AG08396 (cell line): ENCODE measurements around the gene PTBP3.
"Not testable (repeated sequence)": the region's sequence is repeated elsewhere in the genome, so short reads cannot be mapped to it uniquely, and the experiment has no call there.

Source experiments
- DNase-seq: peaks from one replicate; pipeline ENCODE4 v3.0.0; 2012; ENCODE audit warnings: low spot score, mixed read lengths

PTBP3 gene

DNA sequence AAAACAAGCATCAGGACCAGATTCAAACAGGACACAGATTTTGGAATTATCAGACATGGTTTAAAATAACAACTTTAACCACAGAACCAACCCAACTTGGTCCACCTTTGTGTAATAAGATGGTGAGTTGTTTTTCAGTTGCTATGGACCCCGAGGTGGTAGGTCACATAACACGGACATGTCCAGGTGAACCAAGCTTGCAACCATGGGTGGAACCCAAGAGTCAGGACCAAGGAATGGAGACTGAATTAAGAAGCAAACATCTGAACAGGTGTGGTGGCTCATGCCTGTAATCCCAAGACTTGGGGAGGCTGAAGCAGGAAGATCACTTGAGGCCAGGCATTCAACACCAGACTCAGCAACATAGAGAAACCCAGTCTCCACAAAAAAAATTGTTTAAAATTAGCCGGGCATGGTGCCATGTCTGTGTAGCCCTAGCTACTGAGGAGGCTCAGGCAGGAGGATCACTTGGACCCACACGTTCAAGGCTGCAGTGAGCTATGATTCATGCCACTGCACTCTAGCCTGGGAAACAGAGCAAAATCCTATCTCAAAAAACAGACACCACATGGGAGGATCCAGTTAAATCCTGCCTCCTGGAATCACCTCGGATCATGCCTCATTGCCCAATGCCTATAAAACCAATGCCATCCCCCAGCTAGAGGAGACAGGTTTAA lies 10.6 kb downstream of the PTBP3 start:
- no peak for DNase-seq

DNA sequence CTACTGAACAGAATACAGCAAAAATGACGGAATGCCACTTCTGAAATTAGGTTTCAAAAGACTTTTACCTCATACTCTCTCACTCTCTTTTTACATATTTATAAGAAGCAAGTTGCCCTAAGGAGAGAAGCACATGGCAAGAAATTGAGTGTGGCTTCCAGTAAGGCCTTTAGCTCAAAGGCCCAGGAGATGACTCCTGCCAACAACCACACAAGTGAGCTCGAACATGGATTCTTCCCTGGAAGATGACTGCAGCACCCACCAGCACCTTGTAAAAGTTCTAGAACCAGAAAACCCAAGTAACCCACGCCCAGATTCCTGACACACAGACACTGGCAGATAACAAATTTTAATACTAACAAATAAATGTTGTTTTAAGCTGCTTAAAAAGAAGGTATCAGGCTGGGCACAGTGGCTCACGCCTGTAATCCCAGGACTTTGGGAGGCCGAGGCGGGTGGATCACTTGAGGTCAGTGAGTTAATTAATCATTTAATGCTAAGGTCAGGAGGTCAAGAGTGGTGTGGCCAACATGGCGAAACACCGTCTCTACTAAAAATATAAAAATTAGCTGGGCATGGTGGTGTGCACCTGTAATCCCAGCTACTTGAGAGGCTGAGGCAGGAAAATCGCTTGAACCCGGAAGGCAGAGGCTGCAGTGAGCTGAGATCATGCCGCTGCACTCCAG lies 17.0 kb downstream of the PTBP3 start:
- DNase-seq: no peak

DNA sequence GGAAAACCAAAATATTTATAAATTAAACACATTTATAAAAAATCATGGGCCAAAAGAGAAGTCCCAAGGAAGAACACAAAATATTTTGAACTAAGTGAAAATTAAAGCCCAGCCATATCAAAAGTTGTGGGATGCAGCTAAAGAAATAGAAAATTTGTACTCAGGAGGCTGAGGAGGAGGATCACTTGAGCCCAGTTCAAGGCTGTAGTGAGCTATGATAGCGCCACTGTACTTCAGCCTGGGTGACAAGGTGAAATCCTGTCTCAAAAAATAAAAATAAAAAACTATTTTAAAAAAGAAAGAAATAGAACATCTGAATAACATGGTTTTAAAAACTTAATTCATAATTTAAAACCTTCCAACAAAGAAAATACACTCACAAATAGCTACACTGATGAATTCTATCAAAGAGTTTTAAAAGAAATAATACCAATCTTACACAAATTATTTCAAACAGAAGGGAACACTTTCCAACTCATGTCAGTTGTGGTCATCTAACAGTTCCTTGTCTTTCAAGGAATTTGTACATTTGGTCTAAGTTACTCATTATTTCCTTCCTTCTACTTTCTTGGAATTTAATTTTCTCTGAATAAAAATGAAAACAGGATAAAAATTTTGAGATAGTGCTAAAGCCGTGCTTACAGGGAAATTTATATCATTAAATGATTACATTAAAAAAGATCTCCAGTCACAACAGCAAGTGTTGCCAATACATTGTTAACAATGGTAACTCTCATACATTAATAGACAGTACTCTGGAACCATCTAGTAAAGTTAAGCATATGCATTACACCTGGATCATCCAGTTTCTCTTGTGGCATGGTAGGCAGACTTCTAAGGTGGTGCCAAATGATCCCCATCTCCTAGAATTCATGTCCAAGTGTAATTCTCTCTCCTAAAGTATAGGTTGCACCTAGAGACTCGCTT lies 17.8 kb downstream of the PTBP3 start:
- DNase-seq: no peak

DNA sequence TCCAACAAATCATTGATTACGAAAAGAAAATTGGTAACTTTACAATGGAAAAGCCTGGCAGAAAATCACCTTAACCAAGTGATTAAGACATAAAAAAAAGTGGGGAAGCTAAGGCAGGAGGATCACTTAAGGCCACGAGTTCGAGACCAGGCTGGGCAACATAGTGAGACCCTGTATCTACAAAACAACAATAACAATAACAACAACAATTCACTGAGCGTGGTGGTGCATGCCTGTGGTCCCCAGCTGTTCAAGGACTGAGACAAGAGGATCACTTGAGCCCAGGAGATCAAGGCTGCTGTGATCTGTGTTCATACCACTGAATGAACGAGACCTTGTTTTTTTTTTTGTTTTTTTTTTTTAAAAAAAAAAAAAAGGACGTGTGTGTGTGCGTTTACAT lies 21.3 kb downstream of the PTBP3 start:
- DNase-seq: no peak

DNA sequence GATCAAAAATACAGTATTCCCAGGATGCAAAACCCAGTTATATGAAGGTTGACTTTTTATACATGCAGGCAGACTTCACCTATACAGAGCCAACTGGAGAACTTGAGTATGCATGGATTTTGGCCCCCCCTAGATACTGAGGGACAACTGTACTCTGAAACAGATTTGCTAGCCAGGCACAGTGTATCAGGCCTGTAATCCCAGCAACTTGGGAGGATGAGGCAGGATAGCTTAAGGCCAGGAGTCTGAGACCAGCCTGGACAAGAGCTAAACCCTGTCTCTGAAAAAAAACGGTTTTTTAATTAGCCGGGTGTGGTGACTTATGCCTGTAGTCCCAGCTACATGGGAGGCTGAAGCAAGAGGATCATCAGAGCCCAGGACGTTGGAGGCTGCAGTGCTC lies 21.9 kb downstream of the PTBP3 start:
- DNase-seq: no peak

DNA sequence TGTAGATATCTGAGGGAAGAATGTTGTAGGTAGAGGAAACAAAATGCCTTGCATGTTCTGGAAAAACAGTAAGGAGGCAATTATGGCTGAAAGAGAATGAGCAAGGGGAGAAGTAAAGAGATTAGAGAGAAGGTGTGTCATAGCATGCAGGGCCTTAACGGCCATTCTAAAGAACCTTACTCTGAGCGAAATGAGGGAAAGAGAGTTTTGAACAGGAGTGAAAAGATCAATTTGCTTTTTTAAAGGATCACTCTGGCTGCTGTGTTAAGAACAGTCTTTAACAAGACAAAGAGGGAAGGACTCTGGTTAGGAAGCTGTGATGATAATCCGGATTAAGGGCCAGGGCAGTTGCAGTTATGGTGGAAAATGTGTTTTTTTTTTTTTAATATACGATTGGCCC lies 22.6 kb downstream of the PTBP3 start:
- no peak for DNase-seq

DNA sequence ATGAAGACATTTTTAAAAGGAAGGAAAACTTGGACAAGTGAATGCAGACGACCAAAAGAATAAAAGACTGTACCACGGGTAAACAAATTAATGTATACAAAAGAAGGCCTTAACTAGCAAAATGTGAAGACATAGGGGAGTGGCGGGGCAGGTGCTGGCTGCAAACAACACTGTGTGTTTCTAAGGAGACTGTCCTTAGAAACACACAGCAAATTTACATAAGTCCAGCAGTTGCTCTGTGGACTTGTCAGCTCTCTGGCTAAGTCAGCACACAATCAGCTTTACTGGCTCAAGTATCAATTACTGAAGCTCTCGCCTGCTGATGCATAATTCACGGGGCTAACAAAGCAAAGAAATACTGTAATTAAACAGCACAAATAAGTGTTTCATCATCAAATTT lies 24.8 kb downstream of the PTBP3 start:
- no peak for DNase-seq

DNA sequence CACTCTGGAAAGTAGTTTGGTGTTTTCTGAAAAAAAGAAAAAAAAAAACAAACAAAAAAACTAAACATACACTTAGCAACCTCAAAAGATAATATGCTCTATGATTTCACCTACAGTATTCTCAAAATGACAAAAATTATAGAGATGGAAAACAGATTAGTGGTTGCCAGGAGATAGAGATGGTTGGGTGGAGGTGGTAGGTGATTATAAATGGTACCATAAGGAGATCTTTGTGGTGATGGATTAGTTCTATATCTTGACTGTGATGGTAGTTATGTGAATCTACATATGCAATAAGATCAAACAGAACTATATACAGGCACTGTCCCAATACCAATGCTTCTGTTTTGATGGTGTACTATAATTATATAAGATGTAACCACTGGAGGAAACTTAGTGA lies 32.0 kb downstream of the PTBP3 start:
- no peak for DNase-seq

DNA sequence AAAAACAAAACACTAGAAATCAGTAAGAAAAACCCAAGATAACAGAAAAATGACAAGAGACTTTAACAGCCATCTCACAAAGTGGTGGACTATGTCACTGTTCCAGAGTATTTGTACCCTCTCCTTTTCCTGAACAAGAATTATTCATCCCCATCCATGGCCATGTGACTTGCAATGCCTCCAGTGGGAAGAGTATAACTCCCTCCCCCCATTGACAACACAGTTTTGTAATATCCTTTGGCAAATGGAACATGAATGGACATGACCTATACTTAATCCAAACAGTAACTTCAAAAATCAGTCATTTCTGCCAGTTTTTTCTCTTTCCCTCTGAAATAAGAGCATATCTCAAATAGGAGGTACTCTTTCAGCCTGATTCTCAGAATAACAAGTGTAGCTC lies 33.9 kb downstream of the PTBP3 start:
- peak; percentile 27 for DNase-seq

DNA sequence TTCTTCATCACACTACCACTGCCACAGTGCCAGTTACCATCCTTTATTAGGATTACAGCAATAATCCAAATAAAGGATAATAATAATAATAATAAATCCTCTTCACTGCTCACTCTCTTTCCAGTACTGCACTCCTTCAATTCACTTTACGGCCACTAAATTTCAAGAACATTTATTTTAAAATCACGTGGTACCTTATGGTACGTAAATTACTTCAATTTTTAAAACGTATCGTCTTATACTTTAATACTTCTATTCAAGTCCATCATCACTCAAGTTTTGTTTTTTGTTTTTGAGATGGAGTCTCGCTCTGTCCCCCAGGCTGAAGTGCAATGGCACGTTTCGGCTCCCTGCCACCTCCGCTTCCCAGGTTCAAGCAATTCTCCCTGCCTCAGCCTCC lies 36.5 kb downstream of the PTBP3 start:
- no peak for DNase-seq

DNA sequence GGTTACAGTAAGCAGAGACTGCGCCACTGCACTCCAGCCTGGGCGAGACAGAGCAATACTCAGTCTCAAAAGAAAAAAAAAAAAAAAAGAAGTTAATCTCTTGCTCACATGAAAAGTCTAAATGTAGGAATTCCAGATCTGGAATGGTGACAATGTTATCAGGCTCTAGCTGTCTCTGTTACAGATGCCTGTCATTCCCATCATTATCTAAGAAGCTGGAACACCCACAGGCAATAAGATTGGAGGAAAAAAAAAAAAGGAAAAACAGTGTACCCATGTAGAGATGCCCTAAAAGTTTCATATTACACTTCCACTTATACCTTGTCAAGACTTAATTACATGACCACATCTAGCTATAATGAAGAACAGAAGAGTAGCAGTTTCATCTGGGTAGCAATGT lies 38.2 kb downstream of the PTBP3 start:
- no peak for DNase-seq

DNA sequence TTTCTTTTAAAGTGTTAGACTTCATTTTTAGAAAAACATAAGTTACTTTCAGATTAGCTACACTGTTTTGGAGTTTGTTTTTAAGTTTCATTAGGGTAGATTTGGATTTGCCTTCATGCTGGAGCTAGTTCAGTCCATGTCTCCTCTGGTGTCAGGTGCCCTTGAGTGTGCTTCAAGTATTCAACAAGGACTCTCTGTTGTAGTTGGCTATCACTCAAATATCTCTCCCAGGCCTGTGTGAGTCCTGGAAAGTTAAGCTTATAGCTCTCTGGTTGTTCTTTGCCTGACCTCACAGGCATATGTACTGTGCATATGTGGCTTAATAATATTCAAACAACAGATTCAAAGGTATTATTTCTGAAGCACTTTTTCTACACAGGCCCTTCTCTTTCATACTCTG lies 45.4 kb downstream of the PTBP3 start:
- DNase-seq: no peak

DNA sequence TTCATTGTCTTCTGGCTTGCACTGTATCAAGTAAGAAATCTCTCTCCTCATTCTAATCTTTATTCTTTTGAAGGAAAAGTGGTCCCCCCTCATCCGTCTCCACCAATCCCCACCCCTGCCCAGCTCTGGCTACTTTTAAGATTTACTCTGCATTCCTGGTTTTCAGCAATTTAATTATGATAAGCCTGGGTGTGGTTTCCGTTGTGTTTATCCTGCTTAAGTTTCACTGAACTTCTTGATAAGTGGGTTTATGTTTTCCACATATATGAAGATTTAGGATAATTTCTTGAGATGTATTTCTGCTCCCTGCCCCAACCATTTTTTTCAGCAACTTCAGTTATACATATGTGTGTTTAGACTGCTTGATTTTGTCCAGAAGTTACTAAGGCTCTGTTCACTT lies 46.5 kb downstream of the PTBP3 start:
- no peak for DNase-seq

DNA sequence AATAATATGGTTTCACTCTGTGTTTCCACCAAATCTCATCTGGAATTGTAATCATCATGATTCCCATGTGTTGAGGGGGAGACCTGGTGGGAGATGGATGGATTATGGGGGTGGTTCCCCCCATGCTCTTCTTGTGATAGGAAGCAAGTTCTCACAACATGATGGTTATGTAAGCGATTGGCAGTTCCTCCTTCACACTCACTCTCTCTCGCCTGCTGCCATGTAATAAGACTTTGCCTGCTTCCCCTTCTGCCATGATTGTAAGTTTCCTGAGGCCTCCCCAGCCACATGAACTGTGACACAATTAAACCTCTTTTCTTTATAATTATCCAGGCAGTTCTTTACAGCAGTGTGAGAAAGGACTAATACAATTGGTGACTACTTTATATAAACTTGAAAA lies 48.4 kb downstream of the PTBP3 start:
- DNase-seq: no peak

DNA sequence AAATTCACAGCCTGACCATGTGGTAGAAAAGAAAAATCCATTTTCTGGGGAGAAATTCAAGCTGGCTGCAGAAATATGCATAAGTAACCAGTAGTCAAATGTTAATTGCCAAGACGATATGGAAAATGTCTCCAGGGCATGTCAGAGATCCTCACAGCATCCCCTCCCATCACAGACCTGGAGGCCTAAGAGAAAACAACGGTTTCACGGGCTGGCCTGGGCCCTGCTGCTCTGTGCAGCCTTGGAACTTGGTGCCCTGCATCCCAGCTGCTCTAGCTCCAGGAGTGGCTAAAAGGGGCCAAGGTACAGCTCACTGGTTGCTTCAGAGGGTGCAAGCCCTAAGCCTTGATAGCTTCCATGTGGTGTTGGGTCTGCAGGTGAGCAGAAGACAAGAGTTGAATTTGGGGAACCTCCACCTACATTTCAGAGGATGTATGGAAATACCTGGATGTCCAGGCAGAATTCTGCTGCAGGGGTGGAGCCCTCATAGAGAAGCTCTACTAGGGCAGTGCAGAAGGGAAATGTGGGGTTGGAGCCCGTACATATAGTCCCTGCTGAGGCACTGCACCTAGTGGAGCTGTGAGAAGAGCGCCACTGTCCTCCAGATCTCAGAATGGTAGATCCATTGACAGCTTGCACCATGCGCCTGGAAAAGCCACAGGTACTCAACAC lies 49.7 kb downstream of the PTBP3 start:
- no peak for DNase-seq

DNA sequence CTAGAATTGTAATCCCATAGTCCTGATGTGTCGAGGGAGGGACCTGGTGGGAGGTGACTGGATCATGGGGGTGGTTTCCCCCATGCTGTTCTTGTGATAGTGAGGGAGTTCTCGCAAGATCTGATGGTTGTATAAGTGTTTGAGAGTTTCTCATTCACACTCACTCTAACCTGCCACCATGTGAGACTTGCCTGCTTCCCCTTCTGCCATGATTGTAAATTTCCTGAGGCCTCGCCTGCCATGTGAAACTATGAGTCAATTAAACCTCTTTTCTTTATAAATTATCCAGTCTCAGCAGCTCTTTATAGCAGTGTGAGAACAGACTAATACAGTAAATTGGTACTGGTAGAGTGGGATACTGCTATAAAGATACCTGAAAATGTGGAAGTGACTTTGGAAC lies 50.6 kb downstream of the PTBP3 start:
- DNase-seq: not testable (repeated sequence)

DNA sequence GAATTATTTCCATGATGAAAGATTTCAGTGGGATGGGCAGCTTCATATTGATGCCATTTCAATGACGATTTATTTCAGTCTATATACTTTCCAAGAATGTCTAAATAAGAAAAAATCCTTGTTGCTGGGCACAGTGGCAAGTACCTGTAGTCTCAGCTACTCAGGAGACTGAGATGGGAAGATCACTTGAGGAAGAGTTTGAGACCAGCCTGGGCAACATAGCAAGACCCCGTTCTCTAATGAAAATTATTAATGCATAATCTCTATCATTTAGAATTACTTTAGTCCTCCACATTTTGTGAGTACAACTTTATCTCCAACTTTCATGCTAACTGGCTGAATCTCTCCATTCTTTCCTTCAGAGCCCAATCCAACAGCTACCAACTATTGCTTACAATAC lies 52.5 kb downstream of the PTBP3 start:
- no peak for DNase-seq

DNA sequence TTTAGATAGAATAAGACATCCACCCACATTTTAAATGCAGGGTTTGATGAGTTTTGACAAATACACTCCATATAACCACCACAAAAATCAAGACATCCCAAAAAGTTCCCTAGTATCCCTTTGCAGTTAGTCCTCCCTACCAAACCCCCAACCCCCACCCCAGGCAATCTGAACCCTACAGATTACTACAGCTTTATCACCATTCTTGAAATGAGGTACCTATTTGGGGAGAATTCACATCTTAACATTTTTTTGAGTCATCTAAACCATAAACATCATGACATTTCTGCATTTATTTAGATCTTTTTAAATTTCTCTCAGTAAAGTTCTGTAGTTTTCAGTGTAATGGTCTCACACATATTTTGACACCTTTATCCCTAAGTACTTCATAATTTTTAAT lies 53.9 kb downstream of the PTBP3 start:
- no peak for DNase-seq

DNA sequence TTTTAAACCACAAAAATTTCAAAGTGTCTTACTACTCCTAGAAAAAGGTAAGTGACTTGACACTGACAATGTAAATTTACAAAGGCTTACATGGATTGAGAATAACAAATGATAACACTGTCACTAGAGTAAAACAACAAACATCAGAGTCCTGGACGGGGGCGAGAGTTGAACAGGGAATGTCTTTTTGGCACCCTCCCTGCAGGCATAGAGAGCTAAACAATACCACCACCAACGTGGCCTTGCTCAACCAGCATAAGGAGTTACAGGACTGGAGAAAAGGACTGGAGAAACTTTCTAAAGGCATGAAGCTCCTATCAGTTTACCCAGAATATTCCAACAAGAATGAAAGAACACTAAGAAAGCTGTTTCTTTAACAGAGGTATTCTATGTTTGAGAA lies 55.3 kb downstream of the PTBP3 start:
- peak; percentile 6 for DNase-seq

DNA sequence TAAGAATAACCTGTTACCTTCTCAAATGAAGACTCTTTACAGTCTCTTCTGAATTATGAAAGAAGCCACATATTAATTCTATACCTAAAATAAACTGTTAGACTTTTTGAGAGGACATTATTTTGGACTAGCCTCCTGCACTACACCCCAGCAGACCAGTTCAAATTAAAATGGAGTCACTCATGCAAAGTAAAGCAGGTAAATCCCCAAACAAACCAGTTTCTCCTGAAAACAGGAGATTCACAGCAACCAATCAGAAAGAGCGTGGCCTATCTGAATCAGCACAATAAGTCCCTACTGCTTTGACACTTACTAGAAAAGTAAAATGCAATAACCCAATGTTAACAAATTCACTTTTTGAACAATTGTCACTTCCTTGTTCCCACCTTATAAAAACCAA lies 58.8 kb downstream of the PTBP3 start:
- no peak for DNase-seq

DNA sequence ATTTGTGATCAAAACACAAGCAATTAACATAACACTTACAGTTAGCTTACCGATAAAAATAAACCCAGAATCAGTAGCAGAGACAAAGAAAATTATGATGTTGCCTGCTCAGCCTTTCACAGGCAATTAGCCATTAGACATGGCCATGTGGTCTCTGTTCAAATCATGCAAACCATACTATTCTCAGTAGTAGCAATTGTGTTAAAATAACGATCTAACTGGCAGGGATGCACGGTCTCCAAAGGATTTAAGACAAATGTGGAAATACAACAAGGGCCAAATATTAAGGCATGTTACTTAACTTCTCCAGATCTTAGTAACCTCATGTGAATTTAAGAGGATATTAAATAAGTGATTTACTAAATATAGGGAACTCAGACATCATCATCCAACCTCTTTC lies 59.5 kb downstream of the PTBP3 start:
- DNase-seq: no peak

DNA sequence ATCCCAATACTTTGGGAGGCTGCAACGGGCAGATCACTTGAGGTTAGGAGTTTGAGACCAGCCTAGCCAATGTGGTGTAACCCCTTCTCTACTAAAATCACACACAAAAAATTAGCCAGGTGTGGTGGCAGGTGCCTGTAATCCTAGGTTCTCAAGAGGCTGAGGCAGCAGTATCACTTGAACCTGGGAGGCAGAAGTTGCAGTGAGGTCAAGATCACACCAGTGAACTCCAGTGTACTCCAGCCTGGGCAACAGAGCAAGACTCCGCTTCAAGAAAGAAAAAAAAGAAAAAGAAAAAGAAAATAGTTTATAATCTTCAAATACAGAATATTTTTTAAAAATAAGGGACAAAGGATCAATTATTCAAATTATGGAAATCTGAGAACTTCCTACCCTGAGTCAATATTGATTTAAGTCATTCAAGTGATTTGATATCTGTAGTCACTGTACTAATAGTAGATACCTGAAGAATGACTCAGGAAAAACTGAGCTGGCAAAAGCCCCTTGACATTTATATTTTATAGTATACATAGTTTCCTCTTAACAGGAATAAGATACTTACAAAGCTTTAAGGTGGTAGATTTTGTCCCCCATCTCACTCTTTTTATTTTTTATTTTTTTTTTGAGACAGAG lies 61.8 kb downstream of the PTBP3 start:
- DNase-seq: no peak
